A549 (cell line): ENCODE results near the gene ASIC2. TPM values are rescaled to one million over a fixed set of nuclear protein-coding genes. Genes with fewer than 3 reads are reported as not detected.

ENCODE experiments used
- ATAC-seq, 2 experiments: fragments of 200-7000 bp in 1 of 2; fragments of >200 bp in 1 of 2; cut with Nextera tagmentation in 1 of 2; cut with Tn5 transposase in 1 of 2; 3 replicates each; pipeline versions ENCODE4 v1.8.0 to v1.9.1; 2018 to 2020; ENCODE audit warnings: mild to moderate bottlenecking in 1 of 2, moderate library complexity in 1 of 2
- CTCF ChIA-PET: fragments of 300-600 bp; sonication (Branson Sonifier 250); formaldehyde crosslinking; extraction: SDS; loops from one replicate; lab custom pipeline; 2021; ENCODE audit warnings: antibody characterized with exemption, inconsistent platforms; lab: Yijun Ruan, JAX
- POLR2A ChIA-PET: fragments of 350-600 bp; formaldehyde crosslinking; extraction: SDS; loops from one replicate; lab custom pipeline; 2021; ENCODE audit warnings: antibody characterized with exemption, inconsistent platforms; lab: Yijun Ruan, JAX
- DNase-seq, 2 experiments: peaks; one replicate each; pipeline versions ENCODE4 v3.0.0 to v3.0.0-alpha.2; 2011 to 2016; ENCODE audit warnings: low read depth in 1 of 2, low spot score in 1 of 2
- FAIRE-seq: peaks from 2 replicates; lab custom pipeline; 2011; peaks lifted over from hg19 to GRCh38; lab: Jason Lieb, UNC
- H3K27ac ChIP-seq, 2 experiments: fragments of >200 bp; sonication (Bioruptor Twin); formaldehyde crosslinking; 3 replicates each; pipeline ENCODE4 v1.5.1; 2016 to 2017
- H3K4me1 ChIP-seq: fragments of >200 bp; sonication (Bioruptor Twin); formaldehyde crosslinking; 3 replicates; pipeline ENCODE4 v1.6.1; 2016
- H3K4me2 ChIP-seq: fragments of >200 bp; sonication (Bioruptor Twin); formaldehyde crosslinking; 3 replicates; pipeline ENCODE4 v1.6.1; 2016
- H3K4me3 ChIP-seq: fragments of >200 bp; sonication (Bioruptor Twin); formaldehyde crosslinking; 3 replicates; pipeline ENCODE4 v1.5.1; 2016
- H3K9me3 ChIP-seq: fragments of >200 bp; sonication (Bioruptor Twin); formaldehyde crosslinking; 3 replicates; pipeline ENCODE4 v1.6.1; 2016
- BCL3 ChIP-seq: fragments of >200 bp; sonication (Bioruptor Twin); formaldehyde crosslinking; IDR thresholded peaks from 3 replicates; pipeline ENCODE4 v1.6.1; 2016
- CBX8 ChIP-seq: fragments of 200-600 bp; sonication (generic); IDR thresholded peaks from 2 replicates; pipeline ENCODE4 v1.6.1; 2016
- CHD2 ChIP-seq: fragments of 150-350 bp; IDR thresholded peaks from 2 replicates; pipeline ENCODE4 v1.6.1; 2014; ENCODE audit warnings: low read length; ENCODE audit not compliant: partially characterized antibody
- CTCF ChIP-seq: fragments of >200 bp; sonication (Bioruptor Twin); formaldehyde crosslinking; IDR thresholded peaks from 3 replicates; pipeline ENCODE4 v1.5.1; 2016
- EHMT2 ChIP-seq: fragments of 200-600 bp; sonication (generic); IDR thresholded peaks from 2 replicates; pipeline ENCODE4 v1.6.1; 2016; ENCODE audit warnings: antibody characterized with exemption, low read depth, mild to moderate bottlenecking, moderate library complexity
- ESRRA ChIP-seq: fragments of 150-350 bp; IDR thresholded peaks from 2 replicates; pipeline ENCODE4 v1.6.1; 2014; ENCODE audit warnings: mild to moderate bottlenecking, low read length, borderline replicate concordance
- FOSL2 ChIP-seq, 2 experiments: fragments of 450-650 bp in 1 of 2; fragments of >200 bp in 1 of 2; sonication (Bioruptor Twin) in 1 of 2; formaldehyde crosslinking; IDR thresholded peaks; 2 replicates each; pipeline versions ENCODE4 v1.5.0 to v1.6.1; 2016 to 2020; ENCODE audit warnings: mild to moderate bottlenecking in 1 of 2, moderate library complexity in 1 of 2
- FOXS1 ChIP-seq: fragments of 250-450 bp; sonication (Bioruptor Pico); IDR thresholded peaks from 2 replicates; pipeline ENCODE4 v1.5.0; 2020; ENCODE audit warnings: mild to moderate bottlenecking, moderate library complexity
- HEYL ChIP-seq: fragments of 250-450 bp; sonication (Bioruptor Pico); IDR thresholded peaks from 2 replicates; pipeline ENCODE4 v1.8.0; 2021; ENCODE audit warnings: mild to moderate bottlenecking, moderate library complexity
- HOXB13 ChIP-seq: fragments of 250-450 bp; sonication (Bioruptor Pico); IDR thresholded peaks from 2 replicates; pipeline ENCODE4 v1.5.0; 2020; ENCODE audit warnings: low read depth, mild to moderate bottlenecking, moderate library complexity
- HOXB5 ChIP-seq: fragments of 250-450 bp; sonication (Bioruptor Pico); IDR thresholded peaks from 2 replicates; pipeline ENCODE4 v1.5.0; 2020; ENCODE audit warnings: mild to moderate bottlenecking, moderate library complexity
- JUN ChIP-seq, 2 experiments: fragments of >200 bp; sonication (Bioruptor Twin); formaldehyde crosslinking; IDR thresholded peaks; 2 replicates in 1 of 2; 3 replicates in 1 of 2; pipeline ENCODE4 v1.6.1; 2016 to 2017
- JUNB ChIP-seq: fragments of >200 bp; sonication (Bioruptor Twin); formaldehyde crosslinking; IDR thresholded peaks from 2 replicates; pipeline ENCODE4 v1.6.1; 2016
- MYC ChIP-seq: IDR thresholded peaks from 2 replicates; pipeline ENCODE4 v1.6.1; 2012; ENCODE audit warnings: mild to moderate bottlenecking, inconsistent platforms, low read length, improper control_type of control experiment, borderline replicate concordance
- NPAS2 ChIP-seq: fragments of 250-450 bp; sonication (Bioruptor Pico); IDR thresholded peaks from 2 replicates; pipeline ENCODE4 v1.8.0; 2022; ENCODE audit warnings: mild to moderate bottlenecking, moderate library complexity, borderline replicate concordance
- NR3C1 ChIP-seq: fragments of >200 bp; sonication (Bioruptor Twin); formaldehyde crosslinking; IDR thresholded peaks from 3 replicates; pipeline ENCODE4 v1.6.1; 2017
- PHF8 ChIP-seq: fragments of 200-600 bp; sonication (generic); IDR thresholded peaks from 2 replicates; pipeline ENCODE4 v1.6.1; 2016; ENCODE audit warnings: low read depth, mild to moderate bottlenecking, antibody characterized with exemption, moderate library complexity, borderline replicate concordance
- POLR2A ChIP-seq: IDR thresholded peaks from 2 replicates; pipeline ENCODE4 v1.6.1; 2012; ENCODE audit warnings: mild to moderate bottlenecking, low read length
- POLR2AphosphoS2 ChIP-seq: conservative IDR thresholded peaks from 2 replicates; pipeline ENCODE4 v1.6.1; 2012; ENCODE audit warnings: low read length, improper control_type of control experiment, inconsistent platforms
- RARB ChIP-seq: fragments of 250-450 bp; sonication (Bioruptor Pico); IDR thresholded peaks from 2 replicates; pipeline ENCODE4 v1.8.0; 2021; ENCODE audit warnings: mild to moderate bottlenecking, moderate library complexity
- RCOR1 ChIP-seq: fragments of 150-350 bp; IDR thresholded peaks from 2 replicates; pipeline ENCODE4 v1.6.1; 2014; ENCODE audit warnings: antibody characterized with exemption, low read length, low read depth
- RFX5 ChIP-seq: fragments of 450-650 bp; IDR thresholded peaks from 2 replicates; pipeline ENCODE4 v1.7.1; 2014; ENCODE audit warnings: antibody characterized with exemption, mild to moderate bottlenecking, moderate library complexity
- RNF2 ChIP-seq: fragments of 200-600 bp; sonication (generic); IDR thresholded peaks from 2 replicates; pipeline ENCODE4 v1.6.1; 2016; ENCODE audit warnings: low read depth, mild to moderate bottlenecking, antibody characterized with exemption, moderate library complexity, borderline replicate concordance
- SMC3 ChIP-seq: fragments of >200 bp; sonication (Bioruptor Twin); formaldehyde crosslinking; IDR thresholded peaks from 3 replicates; pipeline ENCODE4 v1.6.1; 2018; ENCODE audit warnings: inconsistent platforms
- TFCP2L1 ChIP-seq: fragments of 250-450 bp; sonication (Bioruptor Pico); IDR thresholded peaks from 2 replicates; pipeline ENCODE4 v1.5.0; 2021; ENCODE audit warnings: mild to moderate bottlenecking
- ZC3H11A ChIP-seq: fragments of 450-650 bp; IDR thresholded peaks from 2 replicates; pipeline ENCODE4 v1.6.1; 2014; ENCODE audit warnings: antibody characterized with exemption, mild to moderate bottlenecking
- ZFP36 ChIP-seq: fragments of 450-650 bp; IDR thresholded peaks from 2 replicates; pipeline ENCODE4 v1.6.1; 2014; ENCODE audit warnings: borderline replicate concordance; ENCODE audit not compliant: partially characterized antibody
- WGBS: methylation state at CpG from one replicate; pipeline ENCODE4 v1.1.6; 2017; ENCODE audit errors: missing lambda C conversion rate; 5-methylcytosine and 5-hydroxymethylcytosine counted together
- polyA plus RNA-seq, 4 experiments: library from polyadenylated mRNA; depleted of rRNA in 3 of 4; stranded (reverse); fragments of >200 nt; fragmentation: RNase III in 1 of 4; extraction: RNeasy Plus Mini Kit Qiagen cat#74134 plus additional on column Dnase treatment in 1 of 4; gene quantifications; 2 replicates in 3 of 4; 3 replicates in 1 of 4; pipeline ENCODE4 v1.2.3, GENCODE V29; 2011 to 2017
- TF ChIP-seq, protein P1 (sequence below): fragments of 250-450 bp; sonication (Bioruptor Pico); IDR thresholded peaks from 2 replicates; pipeline ENCODE4 v1.5.0; 2020; ENCODE audit warnings: low read depth, mild to moderate bottlenecking, moderate library complexity
- TF ChIP-seq, protein P2 (sequence below): fragments of >200 bp; sonication (Bioruptor Twin); formaldehyde crosslinking; IDR thresholded peaks from 2 replicates; pipeline ENCODE4 v1.6.1; 2016
- TF ChIP-seq, protein P3 (sequence below): fragments of 450-650 bp; IDR thresholded peaks from 2 replicates; pipeline ENCODE4 v1.6.1; 2014; ENCODE audit warnings: antibody characterized with exemption
- TF ChIP-seq, protein P4 (sequence below): fragments of 250-450 bp; sonication (Bioruptor Pico); IDR thresholded peaks from 2 replicates; pipeline ENCODE4 v1.5.0; 2021; ENCODE audit warnings: mild to moderate bottlenecking, moderate library complexity, borderline replicate concordance

ASIC2 gene
- polyA plus RNA-seq, 2 of the 4 experiments (the other 2 are of a cell fraction): 1.5 to 1.9 TPM

GRCh38 chr17:33220036-33220435, 73.1 kb downstream of the ASIC2 start:
- ATAC-seq (no peak), FAIRE-seq (no peak), DNase-seq (no peak)
- POLR2A ChIA-PET: no interaction called here
- H3K4me1 ChIP-seq: peaks cover 19% of the 10 kb centered on the region
- CTCF ChIA-PET: no interaction called here
- H3K9me3 ChIP-seq: no peaks in the 10 kb centered on the region
- no peak overlapping the region for H3K27ac ChIP-seq
- no peak overlapping the region for H3K4me2 ChIP-seq
- TF ChIP-seq CBX8 (no peak), FOXS1 (no peak), NPAS2 (CRISPR knock-in tag) (no peak), JUNB (no peak), POLR2AphosphoS2 (no peak), ESRRA (no peak), RFX5 (no peak), RCOR1 (no peak), TFCP2L1 (no peak), ZC3H11A (no peak), PHF8 (no peak), EHMT2 (no peak), NR3C1 (no peak), MYC (no peak), JUN (IDR thresholded peaks at IDR 0.05) (no peak), POLR2A (no peak)
- TF ChIP-seq, protein P1, sequence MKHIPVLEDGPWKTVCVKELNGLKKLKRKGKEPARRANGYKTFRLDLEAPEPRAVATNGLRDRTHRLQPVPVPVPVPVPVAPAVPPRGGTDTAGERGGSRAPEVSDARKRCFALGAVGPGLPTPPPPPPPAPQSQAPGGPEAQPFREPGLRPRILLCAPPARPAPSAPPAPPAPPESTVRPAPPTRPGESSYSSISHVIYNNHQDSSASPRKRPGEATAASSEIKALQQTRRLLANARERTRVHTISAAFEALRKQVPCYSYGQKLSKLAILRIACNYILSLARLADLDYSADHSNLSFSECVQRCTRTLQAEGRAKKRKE (CRISPR knock-in tag): no peak
- TF ChIP-seq, protein P2, sequence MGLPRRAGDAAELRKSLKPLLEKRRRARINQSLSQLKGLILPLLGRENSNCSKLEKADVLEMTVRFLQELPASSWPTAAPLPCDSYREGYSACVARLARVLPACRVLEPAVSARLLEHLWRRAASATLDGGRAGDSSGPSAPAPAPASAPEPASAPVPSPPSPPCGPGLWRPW: no peak
- TF ChIP-seq, all 56 proteins: peak for 0
- WGBS: 50% methylated on average over 3 of the region's 3 CpGs
- no peak overlapping the region for H3K4me3 ChIP-seq

DNA sequence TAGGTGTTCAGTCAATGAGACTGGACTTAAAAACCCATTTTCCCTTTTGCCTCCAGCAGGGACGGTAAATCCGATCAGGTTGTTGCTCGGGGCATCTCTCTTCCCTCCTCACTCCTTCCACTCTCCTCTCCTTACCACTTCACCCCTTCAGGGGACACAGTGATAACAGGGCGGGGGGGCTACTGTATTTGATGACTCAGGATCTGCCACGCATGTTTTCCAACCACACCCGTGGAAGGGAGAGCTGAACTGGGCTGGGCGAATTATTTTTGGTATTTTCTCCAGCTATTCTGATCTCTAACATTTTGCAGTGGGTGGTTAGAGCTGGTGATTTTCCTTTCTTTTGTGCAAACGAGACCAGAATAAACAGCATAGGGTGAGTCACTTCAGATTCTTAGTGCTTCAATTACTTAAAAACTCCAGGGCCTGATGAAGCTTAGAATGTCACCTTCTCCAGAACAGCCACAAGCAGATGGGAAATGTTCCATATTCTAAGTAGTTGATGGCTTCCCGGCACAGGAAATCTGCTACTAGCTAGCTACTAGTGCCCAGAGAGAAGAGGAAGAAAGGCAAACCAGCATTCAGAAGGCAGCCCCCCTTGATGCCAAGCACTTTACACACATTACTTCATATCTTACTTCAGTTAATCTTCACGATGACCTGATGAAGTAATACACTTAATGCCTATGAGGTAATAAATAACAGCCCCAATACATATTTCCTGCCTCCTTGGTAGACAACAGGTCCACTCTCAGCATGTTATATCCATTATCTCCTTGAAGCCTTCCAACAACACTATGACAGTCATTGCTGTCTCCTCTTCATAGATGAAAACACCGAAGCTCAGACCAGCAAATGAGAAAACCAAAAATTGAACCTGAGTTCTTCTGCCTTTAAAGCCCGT, 74.1 kb downstream of the ASIC2 start:
- no peak for FAIRE-seq
- H3K4me1 ChIP-seq: peaks cover 19% of the 10 kb centered on the region
- peak overlapping the region; percentile 59 for H3K4me2 ChIP-seq
- ChIA-PET CTCF (interaction anchor here (0.8 to 1.3 kb wide), 5 partner anchors 10 to 103 kb away, joined by 3 to 5 read pairs (median 4); partner anchors contain the start of gene ASIC2), POLR2A (no interaction called here)
- no peaks in the 10 kb centered on the region for H3K9me3 ChIP-seq
- no peak for DNase-seq
- peak overlapping the region in 1 of 2 experiments; percentile 15; a peak in 2 of 6 replicates for H3K27ac ChIP-seq
- peak; percentile 38 to 48; a peak in 4 of 6 replicates for ATAC-seq
- WGBS: 41% methylated on average over 12 of the region's 12 CpGs
- H3K4me3 ChIP-seq: no peak overlapping the region
- TF ChIP-seq TFCP2L1 (no peak), HOXB13 (CRISPR knock-in tag) (no peak), MYC (no peak), POLR2A (no peak), SMC3 (no peak), BCL3 (no peak), RARB (CRISPR knock-in tag) (no peak), CTCF (no peak), ZFP36 (no peak), CHD2 (no peak), POLR2AphosphoS2 (no peak), RNF2 (no peak), FOSL2 (IDR thresholded peaks at IDR 0.05) (no peak), FOSL2 (CRISPR knock-in tag; IDR thresholded peaks at IDR 0.05) (no peak), HEYL (CRISPR knock-in tag) (no peak), HOXB5 (no peak)
- TF ChIP-seq, protein P3, sequence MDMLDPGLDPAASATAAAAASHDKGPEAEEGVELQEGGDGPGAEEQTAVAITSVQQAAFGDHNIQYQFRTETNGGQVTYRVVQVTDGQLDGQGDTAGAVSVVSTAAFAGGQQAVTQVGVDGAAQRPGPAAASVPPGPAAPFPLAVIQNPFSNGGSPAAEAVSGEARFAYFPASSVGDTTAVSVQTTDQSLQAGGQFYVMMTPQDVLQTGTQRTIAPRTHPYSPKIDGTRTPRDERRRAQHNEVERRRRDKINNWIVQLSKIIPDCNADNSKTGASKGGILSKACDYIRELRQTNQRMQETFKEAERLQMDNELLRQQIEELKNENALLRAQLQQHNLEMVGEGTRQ: no peak
- TF ChIP-seq, protein P4, sequence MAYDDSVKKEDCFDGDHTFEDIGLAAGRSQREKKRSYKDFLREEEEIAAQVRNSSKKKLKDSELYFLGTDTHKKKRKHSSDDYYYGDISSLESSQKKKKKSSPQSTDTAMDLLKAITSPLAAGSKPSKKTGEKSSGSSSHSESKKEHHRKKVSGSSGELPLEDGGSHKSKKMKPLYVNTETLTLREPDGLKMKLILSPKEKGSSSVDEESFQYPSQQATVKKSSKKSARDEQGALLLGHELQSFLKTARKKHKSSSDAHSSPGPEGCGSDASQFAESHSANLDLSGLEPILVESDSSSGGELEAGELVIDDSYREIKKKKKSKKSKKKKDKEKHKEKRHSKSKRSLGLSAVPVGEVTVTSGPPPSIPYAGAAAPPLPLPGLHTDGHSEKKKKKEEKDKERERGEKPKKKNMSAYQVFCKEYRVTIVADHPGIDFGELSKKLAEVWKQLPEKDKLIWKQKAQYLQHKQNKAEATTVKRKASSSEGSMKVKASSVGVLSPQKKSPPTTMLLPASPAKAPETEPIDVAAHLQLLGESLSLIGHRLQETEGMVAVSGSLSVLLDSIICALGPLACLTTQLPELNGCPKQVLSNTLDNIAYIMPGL (CRISPR knock-in tag): no peak
